Lower lobe of right lung (tissue), 2 donors: ENCODE results near the gene RFX4. TPM values are rescaled to one million over a fixed set of nuclear protein-coding genes. Genes with fewer than 3 reads are reported as not detected.

Experiments used
- ATAC-seq, 2 donors: fragments of 200-7000 bp; cut with Tn5 transposase; one replicate each; pipeline ENCODE4 v1.9.1; 2020 to 2022; ENCODE audit warnings: mild to moderate bottlenecking in 2 of 2, moderate library complexity in 2 of 2
- DNase-seq: peaks from one replicate; pipeline ENCODE4 v3.0.0-alpha.2; 2020
- H3K27ac ChIP-seq: fragments of 200-600 bp; one replicate; pipeline ENCODE4 v1.8.0; 2022
- H3K27me3 ChIP-seq: fragments of 200-600 bp; one replicate; pipeline ENCODE4 v1.8.0; 2022; ENCODE audit warnings: low read depth
- H3K36me3 ChIP-seq: fragments of 200-600 bp; one replicate; pipeline ENCODE4 v1.8.0; 2022; ENCODE audit warnings: mild to moderate bottlenecking
- H3K4me1 ChIP-seq: fragments of 200-600 bp; one replicate; pipeline ENCODE4 v1.8.0; 2022
- H3K4me3 ChIP-seq: fragments of 200-600 bp; one replicate; pipeline ENCODE4 v1.8.0; 2022; ENCODE audit warnings: mild to moderate bottlenecking
- H3K9me3 ChIP-seq: fragments of 200-600 bp; one replicate; pipeline ENCODE4 v1.8.0; 2022
- intact Hi-C: fragments of 100-400 bp; cut with DNase I; formaldehyde crosslinking; loops from one replicate; pipeline ENCODE4 v1.11.0; 2022
- total RNA-seq: library from RNA; stranded (reverse); fragmentation: NEBNext Ultra II Directional; extraction: Animal tissue kit (Norgen Biotek cat#: 25700); gene quantifications from one replicate; pipeline ENCODE4 v1.2.1, GENCODE V29; 2021
- TF ChIP-seq, protein P1 (sequence below): fragments of 200-600 bp; IDR thresholded peaks from one replicate; pipeline ENCODE4 v1.8.0; 2022; ENCODE audit warnings: antibody characterized with exemption, mild to moderate bottlenecking
- donor health status: DM: no; HTN: yes; CAD: no; lungs with severe emphysema.

The RFX4 gene
- total RNA-seq, 1 donor from 2014 or later, result not detected

DNA sequence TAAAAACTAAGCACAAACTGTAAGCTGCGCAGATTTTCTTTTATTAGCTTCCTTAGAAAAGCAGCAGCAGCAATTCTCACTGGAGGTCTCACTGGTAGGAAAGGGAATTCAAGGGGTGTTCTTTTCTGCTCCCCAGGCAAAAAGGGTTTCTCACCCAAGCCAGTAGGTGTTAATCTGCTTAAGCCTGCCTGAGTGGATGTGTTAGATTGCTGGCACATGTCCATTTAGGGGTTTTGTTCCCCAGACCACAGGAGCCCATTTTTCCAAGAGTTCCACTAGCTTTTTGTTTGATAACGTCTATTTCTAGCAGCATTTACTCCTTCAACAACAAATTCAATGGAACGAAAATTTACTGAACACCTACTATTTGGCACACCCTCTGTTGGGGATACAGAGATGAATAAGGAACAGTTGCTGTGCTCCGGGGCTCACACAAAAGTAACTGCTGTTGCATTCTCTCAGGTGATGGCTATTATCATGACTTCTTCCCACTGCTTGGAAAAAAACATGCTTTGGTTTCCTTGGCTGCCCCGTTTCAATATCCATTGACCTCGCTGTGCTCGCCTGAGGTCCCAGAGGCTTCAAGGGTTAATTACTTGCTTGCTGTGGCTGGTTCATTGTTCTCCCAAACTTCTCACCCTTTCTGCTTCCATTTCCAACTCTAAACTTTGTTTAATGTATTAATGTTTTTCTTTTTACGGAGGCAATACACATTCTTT lies 160.6 kb downstream of the RFX4 start:
- no peaks in the 10 kb centered on the region for H3K9me3 ChIP-seq
- H3K4me1 ChIP-seq, result no peaks in the 10 kb centered on the region
- H3K36me3 ChIP-seq, result no peaks in the 10 kb centered on the region
- H3K4me3 ChIP-seq, result no peak overlapping the region
- H3K27ac ChIP-seq, result no peak overlapping the region
- ATAC-seq, result no peak
- DNase-seq, result no peak
- H3K27me3 ChIP-seq, result no peaks in the 10 kb centered on the region
- intact Hi-C loops, result no loop called here
- TF ChIP-seq, protein P1, sequence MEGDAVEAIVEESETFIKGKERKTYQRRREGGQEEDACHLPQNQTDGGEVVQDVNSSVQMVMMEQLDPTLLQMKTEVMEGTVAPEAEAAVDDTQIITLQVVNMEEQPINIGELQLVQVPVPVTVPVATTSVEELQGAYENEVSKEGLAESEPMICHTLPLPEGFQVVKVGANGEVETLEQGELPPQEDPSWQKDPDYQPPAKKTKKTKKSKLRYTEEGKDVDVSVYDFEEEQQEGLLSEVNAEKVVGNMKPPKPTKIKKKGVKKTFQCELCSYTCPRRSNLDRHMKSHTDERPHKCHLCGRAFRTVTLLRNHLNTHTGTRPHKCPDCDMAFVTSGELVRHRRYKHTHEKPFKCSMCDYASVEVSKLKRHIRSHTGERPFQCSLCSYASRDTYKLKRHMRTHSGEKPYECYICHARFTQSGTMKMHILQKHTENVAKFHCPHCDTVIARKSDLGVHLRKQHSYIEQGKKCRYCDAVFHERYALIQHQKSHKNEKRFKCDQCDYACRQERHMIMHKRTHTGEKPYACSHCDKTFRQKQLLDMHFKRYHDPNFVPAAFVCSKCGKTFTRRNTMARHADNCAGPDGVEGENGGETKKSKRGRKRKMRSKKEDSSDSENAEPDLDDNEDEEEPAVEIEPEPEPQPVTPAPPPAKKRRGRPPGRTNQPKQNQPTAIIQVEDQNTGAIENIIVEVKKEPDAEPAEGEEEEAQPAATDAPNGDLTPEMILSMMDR, result no peak

GRCh38 chr12:106744600-106744999 lies 161.8 kb downstream of the RFX4 start:
- no peak for ATAC-seq
- no peaks in the 10 kb centered on the region for H3K4me1 ChIP-seq
- H3K4me3 ChIP-seq, result no peak overlapping the region
- no peak for DNase-seq
- TF ChIP-seq, protein P1, result no peak
- H3K36me3 ChIP-seq, result no peaks in the 10 kb centered on the region
- intact Hi-C loops, result no loop called here
- no peaks in the 10 kb centered on the region for H3K27me3 ChIP-seq
- no peaks in the 10 kb centered on the region for H3K9me3 ChIP-seq
- no peak overlapping the region for H3K27ac ChIP-seq

DNA sequence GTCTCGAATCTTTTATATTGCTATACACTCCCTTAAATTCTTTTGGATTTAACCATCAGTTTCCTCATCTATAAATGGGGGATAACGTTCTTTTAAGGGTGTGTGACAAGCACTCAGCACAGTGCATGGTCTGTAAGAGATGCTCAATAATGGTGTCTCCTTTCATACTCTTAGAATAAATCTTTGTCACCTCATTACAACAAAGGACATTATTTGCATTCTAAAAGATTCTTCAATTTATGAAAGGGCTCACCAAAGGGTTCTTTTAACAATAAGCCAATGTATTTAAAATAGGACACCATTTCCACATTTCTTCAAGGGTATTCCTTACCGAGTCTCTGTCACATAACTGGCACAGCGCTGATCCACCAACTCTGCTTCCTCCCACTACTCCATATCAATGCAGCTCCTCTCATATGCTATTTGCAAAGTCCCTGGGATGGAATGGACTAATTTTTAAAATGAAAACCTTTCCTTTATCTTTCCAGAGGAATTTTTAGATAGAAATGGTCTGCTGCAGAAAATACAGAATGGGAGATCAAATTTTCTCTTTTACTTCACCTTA lies 162.5 kb downstream of the RFX4 start:
- ATAC-seq, result no peak
- TF ChIP-seq, protein P1, result no peak
- H3K27me3 ChIP-seq, result no peaks in the 10 kb centered on the region

GRCh38 chr12:106747973-106748436 lies 165.2 kb downstream of the RFX4 start:
- Histone ChIP-seq H3K27me3 (no peaks in the 10 kb centered on the region), H3K36me3 (no peaks in the 10 kb centered on the region), H3K4me3 (no peak overlapping the region), H3K27ac (no peak overlapping the region), H3K9me3 (no peaks in the 10 kb centered on the region), H3K4me1 (no peaks in the 10 kb centered on the region)
- no peak for ATAC-seq
- intact Hi-C loops, result no loop called here
- no peak for DNase-seq
- TF ChIP-seq, protein P1, result no peak

More for the DNA sequence above, 162.5 kb downstream of the RFX4 start:
- Histone ChIP-seq H3K4me1 (no peaks in the 10 kb centered on the region), H3K36me3 (no peaks in the 10 kb centered on the region), H3K4me3 (no peak overlapping the region), H3K27ac (no peak overlapping the region), H3K9me3 (no peaks in the 10 kb centered on the region)
- DNase-seq, result no peak
- intact Hi-C loops, result no loop called here

DNA sequence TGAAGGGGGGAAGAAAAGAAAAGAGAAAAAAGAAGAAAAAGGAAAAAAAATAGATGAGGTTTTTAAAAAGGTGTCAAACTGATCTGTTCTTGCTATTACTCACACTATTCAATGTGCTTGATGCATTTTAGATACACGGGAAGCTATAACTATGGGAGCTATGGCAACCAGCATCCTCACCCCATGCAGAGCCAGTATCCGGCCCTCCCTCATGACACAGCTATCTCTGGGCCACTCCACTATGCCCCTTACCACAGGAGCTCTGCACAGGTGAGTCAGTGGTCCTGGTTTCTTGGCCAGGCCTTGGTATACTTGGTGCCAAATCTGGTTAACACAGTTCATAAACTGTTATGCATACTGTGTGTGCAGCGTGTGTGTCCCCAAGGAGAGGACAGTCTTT lies 167.7 kb downstream of the RFX4 start:
- Histone ChIP-seq H3K4me1 (no peaks in the 10 kb centered on the region), H3K27me3 (no peaks in the 10 kb centered on the region), H3K27ac (no peak overlapping the region), H3K4me3 (no peak overlapping the region), H3K36me3 (no peaks in the 10 kb centered on the region), H3K9me3 (no peaks in the 10 kb centered on the region)
- DNase-seq (no peak), ATAC-seq (no peak)
- TF ChIP-seq, protein P1, result no peak
- intact Hi-C loops, result no loop called here
